HepG2 (cell line): Measurements from ENCODE around the gene CASKIN2. TPM values are rescaled to one million over a fixed set of nuclear protein-coding genes. Genes with fewer than 3 reads are reported as not detected.

Experiments
- CEBPG ChIP-seq: IDR thresholded peaks from 2 replicates; pipeline ENCODE4 v1.6.1; 2016
- DMAP1 ChIP-seq: IDR thresholded peaks from 2 replicates; pipeline ENCODE4 v1.6.1; 2016
- FOXC1 ChIP-seq: sonication (generic); formaldehyde crosslinking; IDR thresholded peaks from 2 replicates; pipeline ENCODE4 v1.8.0; 2022; ENCODE audit warnings: mild to moderate bottlenecking, missing genetic modification reagents, borderline replicate concordance
- GTF3A ChIP-seq: sonication (generic); formaldehyde crosslinking; conservative IDR thresholded peaks from 2 replicates; pipeline ENCODE4 v1.4.0; 2020; ENCODE audit warnings: mild to moderate bottlenecking, missing genetic modification reagents
- HBP1 ChIP-seq: IDR thresholded peaks from 2 replicates; pipeline ENCODE4 v1.6.1; 2016; ENCODE audit warnings: low read depth, control low read depth
- KDM3A ChIP-seq: IDR thresholded peaks from 2 replicates; pipeline ENCODE4 v1.6.1; 2018; ENCODE audit warnings: low read depth, missing compliant biosample characterization
- KLF16 ChIP-seq, 2 experiments: sonication (generic) in 1 of 2; formaldehyde crosslinking in 1 of 2; IDR thresholded peaks; 2 replicates each; pipeline versions ENCODE4 v1.6.1 to v1.8.0; 2016 to 2023; ENCODE audit warnings: missing genetic modification reagents in 2 of 2, missing compliant biosample characterization in 1 of 2
- KLF6 ChIP-seq: IDR thresholded peaks from 2 replicates; pipeline ENCODE4 v1.8.0; 2016; ENCODE audit warnings: missing biosample characterization, missing genetic modification reagents
- NCOA2 ChIP-seq: sonication (generic); formaldehyde crosslinking; IDR thresholded peaks from 2 replicates; pipeline ENCODE4 v1.8.0; 2022; ENCODE audit warnings: inconsistent platforms
- NR0B2 ChIP-seq: sonication (generic); formaldehyde crosslinking; IDR thresholded peaks from 2 replicates; pipeline ENCODE4 v1.4.0; 2020; ENCODE audit warnings: mild to moderate bottlenecking, missing genetic modification reagents
- PBX2 ChIP-seq: IDR thresholded peaks from 2 replicates; pipeline ENCODE4 v1.6.1; 2016; ENCODE audit warnings: control low read depth
- RAD51 ChIP-seq: fragments of 450-650 bp; IDR thresholded peaks from 2 replicates; pipeline ENCODE4 v1.6.1; 2016; ENCODE audit warnings: borderline replicate concordance
- REST ChIP-seq, 2 experiments: IDR thresholded peaks; 2 replicates each; pipeline ENCODE4 v1.6.1; 2011 to 2012; ENCODE audit warnings: low read length in 2 of 2, borderline replicate concordance in 1 of 2, low read depth in 1 of 2, mild to moderate bottlenecking in 1 of 2, moderate library complexity in 1 of 2
- ZBTB1 ChIP-seq: sonication (generic); formaldehyde crosslinking; IDR thresholded peaks from 2 replicates; pipeline ENCODE4 v1.4.0; 2020; ENCODE audit warnings: missing genetic modification reagents, borderline replicate concordance
- ZBTB34 ChIP-seq: sonication (generic); formaldehyde crosslinking; IDR thresholded peaks from 2 replicates; pipeline ENCODE4 v1.8.0; 2022; ENCODE audit warnings: mild to moderate bottlenecking, missing genetic modification reagents
- ZNF232 ChIP-seq: sonication (generic); formaldehyde crosslinking; IDR thresholded peaks from 2 replicates; pipeline ENCODE4 v1.4.0; 2020; ENCODE audit warnings: missing genetic modification reagents, borderline replicate concordance
- ZNF546 ChIP-seq: sonication (generic); formaldehyde crosslinking; conservative IDR thresholded peaks from 2 replicates; pipeline ENCODE4 v1.8.1; 2023; ENCODE audit warnings: mild to moderate bottlenecking, missing genetic modification reagents
- ZNF572 ChIP-seq: sonication (generic); formaldehyde crosslinking; IDR thresholded peaks from 2 replicates; pipeline ENCODE4 v1.5.1; 2020; ENCODE audit warnings: mild to moderate bottlenecking, missing genetic modification reagents
- ZNF598 ChIP-seq: sonication (generic); formaldehyde crosslinking; IDR thresholded peaks from 2 replicates; pipeline ENCODE4 v1.5.1; 2020; ENCODE audit warnings: mild to moderate bottlenecking, missing genetic modification reagents, borderline replicate concordance
- ZNF619 ChIP-seq: sonication (generic); formaldehyde crosslinking; IDR thresholded peaks from 2 replicates; pipeline ENCODE4 v1.4.0; 2020; ENCODE audit warnings: mild to moderate bottlenecking, missing genetic modification reagents
- ZNF761 ChIP-seq: sonication (generic); formaldehyde crosslinking; conservative IDR thresholded peaks from 2 replicates; pipeline ENCODE4 v1.4.0; 2020; ENCODE audit warnings: mild to moderate bottlenecking, missing genetic modification reagents
- ZNF782 ChIP-seq: sonication (generic); formaldehyde crosslinking; IDR thresholded peaks from 2 replicates; pipeline ENCODE4 v1.4.0; 2020; ENCODE audit warnings: missing genetic modification reagents, mild to moderate bottlenecking, borderline replicate concordance
- polyA plus RNA-seq, 8 experiments: library from polyadenylated mRNA; depleted of rRNA in 3 of 8; stranded (reverse) in 7 of 8; unstranded in 1 of 8; fragments of >200 nt; fragmentation: Illumina TruSeq in 4 of 8; extraction: Trizol in 4 of 8; gene quantifications; 2 replicates each; pipeline versions ENCODE4 v1.2.1 to v1.2.3, GENCODE V29; 2011 to 2016; ENCODE audit warnings: low read depth in 4 of 8, missing spikeins in 1 of 8, mixed read lengths in 1 of 8; ENCODE audit not compliant: insufficient read depth in 1 of 8
- total RNA-seq, 5 experiments: library from RNA; depleted of rRNA; stranded (reverse); fragments of >200 nt; fragmentation: Illumina TruSeq; extraction: Trizol; gene quantifications; 2 replicates each; pipeline ENCODE4 v1.2.3, GENCODE V29; 2016; ENCODE audit warnings: low read depth in 1 of 5

Gene CASKIN2
- total and polyA plus RNA-seq, 2 of the 13 experiments (the other 11 are each of a cell fraction or from before 2014, with no cell fraction given): 5.2 to 7.8 TPM

GRCh38 chr17:75557852-75558665 lies 42.7 kb upstream of the CASKIN2 start (continued):
- no peak for TF ChIP-seq NCOA2 (CRISPR knock-in tag)
- TF ChIP-seq NR0B2: no peak
- TF ChIP-seq PBX2 (CRISPR knock-in tag): 0 out of 2 replicates have a peak, but pooled peaks have one; percentile 3
- TF ChIP-seq REST (IDR thresholded peaks at IDR 0.05; ENCODE audit: borderline replicate concordance in 1 of 2, low read depth in 1 of 2, low read length in 2 of 2): no peak
- TF ChIP-seq ZNF782 (CRISPR knock-in tag): peak; percentile 56
- TF ChIP-seq CEBPG (CRISPR knock-in tag): peak; percentile 39; the same call in 1 of the 2 replicates
- TF ChIP-seq KLF6 (CRISPR knock-in tag): 0 out of 2 replicates have a peak, but pooled peaks have one; percentile 13
- peak; percentile 12; the same call in 1 of the 2 replicates for TF ChIP-seq ZNF619 (CRISPR knock-in tag)
- TF ChIP-seq ZNF232 (CRISPR knock-in tag): no peak
- TF ChIP-seq HBP1: peak; percentile 26; the same call in 1 of the 2 replicates
- no peak for TF ChIP-seq ZNF572 (CRISPR knock-in tag)
- TF ChIP-seq DMAP1 (CRISPR knock-in tag): peak; percentile 6; the same call in 1 of the 2 replicates
- TF ChIP-seq ZNF598: 0 out of 2 replicates have a peak, but pooled peaks have one; percentile 5
- peak; percentile 48 for TF ChIP-seq ZNF761 (CRISPR knock-in tag)
- TF ChIP-seq KDM3A (CRISPR knock-in tag): no peak
- TF ChIP-seq FOXC1: no peak
- TF ChIP-seq ZBTB1 (CRISPR knock-in tag): no peak
- no peak for TF ChIP-seq ZNF546 (CRISPR knock-in tag)
- no peak for TF ChIP-seq RAD51
- TF ChIP-seq KLF16 (CRISPR knock-in tag; IDR thresholded peaks at IDR 0.05): peak in 1 of 2 experiments; percentile 65; a peak in 1 of 4 replicates
- 0 out of 2 replicates have a peak, but pooled peaks have one; percentile 86 for TF ChIP-seq GTF3A (CRISPR knock-in tag)
- peak; percentile 28; the same call in 1 of the 2 replicates for TF ChIP-seq ZBTB34 (CRISPR knock-in tag)
